ENCODE data around the gene AFAP1L1.

The AFAP1L1 gene

DNA sequence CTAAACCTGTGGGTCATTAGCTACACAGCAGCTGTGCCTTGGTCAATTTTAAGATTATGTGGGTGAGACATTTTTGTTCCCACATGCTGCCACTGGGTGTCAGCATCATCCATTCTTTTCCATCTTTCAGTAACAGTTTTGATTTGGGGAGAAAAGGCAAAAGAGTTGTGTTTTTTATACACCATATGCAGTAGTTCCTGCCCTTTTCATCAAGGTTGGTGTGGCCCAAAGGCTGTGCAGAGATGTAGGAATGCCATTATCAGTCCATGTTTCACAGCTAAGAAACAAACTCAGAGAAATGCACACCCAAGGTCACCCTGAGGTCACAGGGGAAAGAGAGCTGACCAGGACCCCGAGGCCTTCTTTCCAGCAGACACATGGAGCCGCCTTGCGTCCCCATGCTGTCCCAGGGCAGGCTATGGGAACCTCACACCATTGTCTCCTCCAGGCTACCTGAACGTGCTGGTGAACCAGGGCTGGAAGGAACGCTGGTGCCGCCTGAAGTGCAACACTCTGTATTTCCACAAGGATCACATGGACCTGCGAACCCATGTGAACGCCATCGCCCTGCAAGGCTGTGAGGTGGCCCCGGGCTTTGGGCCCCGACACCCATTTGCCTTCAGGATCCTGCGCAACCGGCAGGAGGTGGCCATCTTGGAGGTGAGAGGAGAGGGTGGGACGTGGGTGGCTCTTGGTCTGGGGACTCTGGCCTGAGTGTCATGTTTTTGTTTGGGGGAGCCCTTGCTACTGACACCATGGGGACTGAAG lies 45.8 kb downstream of the AFAP1L1 start:
- peak; percentile 23 for DNase-seq

DNA sequence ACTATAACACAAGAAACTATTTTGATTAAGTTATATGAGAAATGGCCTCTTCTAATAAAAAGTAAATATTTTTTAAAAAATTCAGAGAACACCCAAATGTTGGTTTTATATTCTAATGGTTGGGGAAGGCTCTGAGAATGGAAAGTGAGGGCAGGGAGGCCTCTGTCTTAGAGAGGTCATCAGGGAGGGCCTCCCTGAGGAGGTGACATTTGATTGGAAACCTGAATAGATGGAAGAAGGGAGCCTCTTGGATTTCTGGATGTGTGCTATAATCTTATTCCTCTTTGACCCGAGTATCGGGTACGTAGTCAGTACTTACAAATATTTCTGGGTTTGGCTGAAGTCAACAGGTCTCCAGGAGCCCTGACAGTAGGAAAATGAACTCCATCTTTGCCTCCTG lies 47.5 kb downstream of the AFAP1L1 start:
- DNase-seq, result no peak

DNA sequence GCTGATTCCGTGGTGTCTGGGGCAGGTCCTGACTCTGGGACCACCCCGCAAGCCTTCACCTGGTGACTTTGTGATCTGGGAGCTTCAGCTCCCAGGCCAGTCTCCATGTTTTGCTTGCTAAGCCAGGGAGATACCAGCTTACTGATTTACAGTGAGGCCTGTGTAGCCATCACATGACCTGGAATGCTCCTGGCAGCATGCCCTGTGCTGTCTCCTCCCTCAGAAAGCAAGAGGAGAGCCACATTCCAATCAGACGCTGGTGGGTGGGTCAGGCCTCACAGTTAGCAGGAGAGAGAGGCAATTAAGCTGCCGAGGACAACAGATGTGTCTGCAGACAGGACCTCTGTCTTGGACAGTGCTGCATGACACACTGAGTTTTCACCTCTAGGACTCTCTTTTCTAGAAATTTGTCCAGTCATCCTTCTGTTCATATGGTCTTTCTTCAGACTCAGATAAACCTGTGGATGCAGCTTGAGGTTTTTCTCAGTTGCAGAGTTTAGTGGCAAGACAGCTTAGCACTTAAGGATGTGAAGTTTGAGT lies 49.2 kb downstream of the AFAP1L1 start:
- peak; percentile 85 for DNase-seq

DNA sequence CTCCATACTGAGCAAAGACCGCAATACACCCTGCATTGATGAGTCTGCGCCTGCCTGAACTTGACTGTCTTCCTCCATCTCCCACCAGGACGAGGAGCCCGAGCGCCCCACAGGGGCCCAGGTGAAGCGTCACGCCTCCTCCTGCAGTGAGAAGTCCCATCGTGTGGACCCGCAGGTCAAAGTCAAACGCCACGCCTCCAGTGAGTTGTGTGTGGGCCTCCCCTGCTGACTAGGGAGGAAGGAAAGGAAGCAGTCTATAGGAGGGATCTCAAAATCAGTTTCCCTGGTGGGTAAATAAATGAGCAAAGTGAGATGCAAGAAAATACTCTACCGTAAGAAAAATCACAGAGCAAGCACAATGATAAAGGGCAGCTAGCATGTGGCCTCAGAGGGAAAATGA lies 50.9 kb downstream of the AFAP1L1 start:
- no peak for DNase-seq

DNA sequence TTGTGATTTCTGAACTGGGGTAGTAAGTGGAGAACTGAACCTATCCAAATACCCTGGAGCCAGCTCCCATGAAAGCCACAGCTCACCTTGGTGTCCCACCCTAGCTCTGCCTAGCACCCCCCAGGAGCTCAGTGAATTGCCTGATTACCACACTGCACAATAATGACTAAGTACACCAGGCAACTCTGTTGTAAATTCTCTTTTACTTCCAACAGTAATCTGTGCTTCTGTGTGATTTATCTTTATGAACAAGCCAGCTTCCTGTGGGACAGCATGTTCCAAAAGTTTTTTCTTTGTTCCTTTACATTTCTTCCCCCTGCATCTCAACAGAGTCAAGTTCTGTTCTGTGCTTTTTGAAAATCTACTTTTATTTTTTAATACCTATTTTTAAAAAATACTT lies 51.6 kb downstream of the AFAP1L1 start:
- DNase-seq, result no peak

DNA sequence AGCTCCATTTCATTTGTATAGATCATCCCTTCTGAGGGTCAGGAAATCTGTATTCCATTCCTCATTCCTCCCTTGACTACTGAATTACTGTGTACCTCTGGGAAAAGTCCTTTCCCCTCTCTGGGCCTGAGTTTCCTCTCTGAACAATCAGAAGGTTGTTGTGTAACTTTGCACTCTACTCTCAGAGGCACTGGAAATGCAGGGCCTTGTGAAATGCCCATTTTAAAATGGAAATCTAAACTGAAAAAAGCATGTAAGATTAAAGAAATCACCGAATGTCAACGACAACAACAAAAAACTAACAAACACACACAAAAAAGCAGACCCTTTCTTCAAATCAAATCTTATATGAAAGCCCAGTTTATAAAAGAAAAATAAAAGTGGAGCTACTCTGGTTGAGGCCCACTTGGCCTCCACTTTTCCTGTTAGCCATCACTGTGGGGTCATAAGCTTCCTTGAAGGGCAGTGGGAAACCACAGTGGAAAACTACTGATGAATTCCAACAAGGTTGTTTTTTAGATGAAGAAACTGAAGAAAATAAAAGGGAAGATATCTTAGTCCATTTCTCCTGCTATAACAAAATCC lies 52.1 kb downstream of the AFAP1L1 start:
- no peak for DNase-seq

DNA sequence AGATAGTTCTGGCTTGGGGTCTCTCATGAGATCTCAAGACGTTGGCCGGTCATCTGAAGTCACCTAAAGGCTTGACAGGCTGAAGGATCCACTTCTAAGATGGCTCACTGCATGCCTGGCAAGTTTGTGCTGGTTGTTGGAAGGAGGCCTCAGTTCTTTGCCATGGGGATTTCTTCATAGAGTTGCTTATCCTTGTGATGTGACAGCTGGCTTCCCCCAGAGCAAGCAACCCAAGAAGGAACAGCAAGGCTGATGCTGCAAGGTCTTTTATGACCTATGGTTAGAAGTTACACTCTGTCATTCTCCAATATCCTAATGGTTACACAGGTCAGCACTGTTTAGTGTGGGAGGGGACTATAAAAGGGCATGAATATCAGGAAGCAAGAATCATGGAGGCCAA lies 53.0 kb downstream of the AFAP1L1 start:
- no peak for DNase-seq

DNA sequence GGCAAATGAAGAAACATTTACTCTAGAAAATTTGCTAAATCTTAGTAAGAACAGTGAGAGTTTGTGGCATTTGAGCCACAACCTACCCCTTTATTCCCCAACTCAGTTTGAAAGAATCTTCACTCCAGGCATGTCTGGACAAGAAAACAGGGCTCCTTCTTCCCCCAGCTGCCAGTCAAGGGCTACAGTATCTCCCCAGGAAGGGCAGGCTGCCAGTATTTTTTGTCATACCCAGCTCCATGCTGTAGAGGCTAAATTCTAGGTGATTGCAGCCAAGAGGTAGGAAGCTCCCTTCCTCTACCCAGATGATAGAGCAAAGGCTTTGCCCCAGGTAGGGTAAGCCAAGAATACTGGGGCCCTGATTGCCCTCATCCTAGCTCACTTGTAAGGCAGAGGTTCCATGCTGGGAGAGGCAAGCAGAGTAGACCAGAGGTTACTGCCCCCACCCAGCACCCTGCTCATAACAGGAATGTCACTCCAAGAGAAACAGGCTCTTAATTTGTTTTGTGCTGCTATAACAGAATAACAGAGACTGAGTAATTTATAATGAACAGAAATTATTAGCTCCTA lies 53.6 kb downstream of the AFAP1L1 start:
- DNase-seq, result no peak

DNA sequence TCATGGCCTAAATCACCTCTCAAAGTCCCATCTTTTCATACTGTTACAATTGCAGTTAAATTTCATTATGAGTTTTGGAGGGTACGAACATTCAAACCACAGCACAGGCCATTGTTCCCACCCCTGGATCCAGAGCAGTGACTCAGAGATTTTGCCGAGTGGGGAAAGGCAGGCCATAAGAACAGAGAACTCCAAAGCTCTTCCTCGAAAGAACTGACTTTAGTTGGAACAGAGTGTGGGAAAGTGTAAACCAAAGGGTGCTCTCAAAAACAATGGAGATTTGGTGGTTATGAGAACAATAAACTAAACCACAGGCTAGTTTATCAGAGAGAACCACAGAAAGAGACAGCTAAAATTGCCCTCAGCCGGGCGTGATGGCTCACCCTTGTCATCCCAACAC lies 54.2 kb downstream of the AFAP1L1 start:
- no peak for DNase-seq

DNA sequence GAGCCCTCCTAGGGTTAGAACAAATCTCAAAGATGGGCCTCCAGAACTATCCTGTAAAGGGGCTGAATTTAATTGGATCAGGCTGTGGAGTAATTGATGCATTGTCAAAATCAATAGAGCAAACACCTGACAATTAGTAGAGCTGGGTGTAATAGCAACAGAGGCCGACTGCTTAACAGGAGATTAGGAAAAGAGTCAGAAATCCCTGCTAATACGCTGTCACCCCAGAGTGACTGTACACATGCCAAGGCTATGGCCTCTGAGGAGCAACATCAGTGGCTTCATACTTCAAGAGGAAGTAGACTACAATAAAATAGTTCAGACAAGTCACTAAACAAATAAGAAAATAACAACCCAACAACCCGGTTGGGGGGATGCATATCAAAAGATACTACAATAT lies 55.0 kb downstream of the AFAP1L1 start:
- DNase-seq, result no peak

DNA sequence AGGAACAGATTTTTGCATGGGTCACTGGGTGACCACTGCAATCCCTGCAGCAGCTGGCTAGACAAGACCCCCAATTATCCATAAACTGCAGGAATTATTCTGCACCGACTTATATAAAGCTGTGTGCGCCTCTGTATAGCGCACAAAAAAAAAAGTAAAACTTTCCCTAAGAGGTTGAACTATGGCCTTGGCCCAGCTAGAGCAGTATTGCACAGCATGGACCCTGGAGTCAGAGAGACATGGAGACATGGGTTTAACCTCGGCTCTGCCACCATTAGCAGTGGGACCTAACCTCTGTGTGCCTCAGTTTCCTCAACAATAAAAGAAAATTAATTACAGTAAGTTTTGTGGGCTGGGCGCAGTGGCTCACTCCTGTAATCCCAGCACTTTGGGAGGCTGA lies 56.5 kb downstream of the AFAP1L1 start:
- DNase-seq, result no peak

DNA sequence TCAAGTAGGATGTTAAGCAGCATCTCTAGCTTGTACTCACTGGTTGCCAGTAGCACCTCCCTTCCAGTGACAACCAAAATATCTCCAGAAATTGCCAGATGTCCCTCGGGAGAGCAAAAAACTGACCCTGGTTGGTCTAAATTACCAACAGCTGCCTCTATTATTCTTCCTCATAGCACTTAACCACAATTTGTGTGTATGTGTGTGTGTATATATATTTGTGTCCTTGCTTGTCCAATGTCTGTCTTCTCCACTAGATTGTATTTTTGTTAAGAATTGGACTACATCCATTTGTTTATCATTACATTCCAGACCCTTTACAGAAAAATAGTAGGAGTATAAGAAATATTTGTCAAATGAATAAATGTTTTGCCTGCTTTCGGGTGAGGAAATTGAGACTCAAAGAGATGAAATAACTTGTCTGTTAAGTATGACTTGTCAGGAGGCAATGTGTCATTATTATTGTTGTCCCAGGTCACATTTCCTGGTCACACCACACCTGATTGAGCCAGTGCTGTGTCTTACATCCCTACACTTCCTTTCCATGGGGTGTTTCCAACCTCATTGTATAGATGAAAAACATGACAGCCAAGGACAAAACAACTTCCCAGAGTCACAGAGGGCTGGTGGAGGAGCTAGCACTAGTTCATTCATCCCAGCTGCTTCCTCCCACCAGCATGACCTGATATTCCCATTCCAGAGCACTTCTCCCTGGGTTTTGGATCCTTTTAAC lies 62.2 kb downstream of the AFAP1L1 start:
- DNase-seq, result no peak

DNA sequence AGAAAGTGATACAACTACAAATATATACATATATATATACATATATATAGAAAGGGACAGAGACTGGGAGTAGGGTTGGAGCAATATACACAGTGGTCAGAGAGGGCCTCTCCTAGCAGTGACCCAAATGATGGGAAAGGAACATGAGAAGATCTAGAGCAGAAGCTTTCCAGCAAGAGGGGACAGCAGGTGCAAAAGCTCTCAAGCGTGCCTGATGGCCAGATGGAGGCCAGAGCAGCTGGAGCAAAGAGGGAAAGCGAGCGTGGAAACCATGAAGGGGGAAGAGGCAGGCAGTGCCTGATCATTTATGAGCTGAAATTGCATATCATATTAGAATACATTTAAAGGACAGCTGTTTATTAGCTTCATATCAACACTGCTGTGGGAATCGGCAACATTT lies 66.1 kb downstream of the AFAP1L1 start:
- DNase-seq, result no peak

DNA sequence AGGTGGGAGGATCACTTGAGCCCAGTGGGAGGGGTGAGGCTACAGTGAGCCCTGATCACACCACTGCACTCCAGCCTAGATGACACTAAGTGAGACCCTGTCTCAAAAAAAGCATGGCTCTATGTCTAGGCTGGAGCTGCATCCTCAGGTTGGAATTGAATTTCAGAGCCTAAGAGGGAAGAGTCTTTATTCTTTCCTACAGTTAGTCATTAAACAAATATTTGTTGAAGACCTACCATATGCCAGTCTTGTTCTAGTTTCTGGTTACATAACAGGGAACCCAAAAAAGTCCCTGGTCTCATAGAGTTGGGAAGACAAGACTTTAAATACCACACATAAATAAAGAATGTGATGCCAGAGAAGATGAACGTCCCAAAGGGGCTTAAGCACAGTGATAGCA lies 66.7 kb downstream of the AFAP1L1 start:
- DNase-seq, result no peak

DNA sequence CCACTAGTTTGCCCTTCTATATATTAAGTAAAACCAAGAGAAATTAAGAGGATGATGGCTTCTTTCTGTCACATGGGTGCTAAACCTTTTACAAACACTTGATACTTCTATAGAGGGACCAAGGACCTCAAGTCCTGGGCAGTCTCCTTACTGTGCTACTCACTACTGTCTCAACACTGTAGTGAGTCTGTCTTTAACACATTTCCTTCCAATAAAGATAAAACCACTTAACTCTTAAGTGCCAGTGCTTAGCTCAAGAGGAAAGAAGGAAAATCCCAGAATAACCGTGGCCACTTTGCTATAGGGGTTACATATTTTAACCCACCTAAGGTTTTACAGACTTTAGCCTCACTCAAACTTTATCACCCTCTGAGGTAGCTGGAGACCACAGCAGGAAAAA lies 69.3 kb downstream of the AFAP1L1 start:
- no peak for DNase-seq

DNA sequence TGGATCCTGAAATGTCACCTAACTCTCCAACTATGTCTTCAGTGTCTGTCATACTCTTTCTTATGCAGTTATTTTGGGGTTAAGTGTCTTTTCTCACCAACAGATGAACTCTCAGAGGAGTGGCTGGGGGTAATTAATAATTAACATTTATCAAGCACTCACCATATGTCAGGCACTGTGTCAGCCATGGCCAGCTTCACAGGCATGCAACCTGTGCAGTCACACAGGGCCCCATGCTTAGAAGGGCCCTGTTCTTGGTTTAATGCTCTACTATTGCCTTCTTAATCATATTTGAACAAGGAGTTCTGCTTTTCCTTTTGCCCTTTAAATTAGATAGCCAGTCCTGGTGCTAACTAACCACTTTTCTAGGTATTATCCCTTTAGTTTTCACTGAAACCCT lies 70.2 kb downstream of the AFAP1L1 start:
- no peak for DNase-seq

DNA sequence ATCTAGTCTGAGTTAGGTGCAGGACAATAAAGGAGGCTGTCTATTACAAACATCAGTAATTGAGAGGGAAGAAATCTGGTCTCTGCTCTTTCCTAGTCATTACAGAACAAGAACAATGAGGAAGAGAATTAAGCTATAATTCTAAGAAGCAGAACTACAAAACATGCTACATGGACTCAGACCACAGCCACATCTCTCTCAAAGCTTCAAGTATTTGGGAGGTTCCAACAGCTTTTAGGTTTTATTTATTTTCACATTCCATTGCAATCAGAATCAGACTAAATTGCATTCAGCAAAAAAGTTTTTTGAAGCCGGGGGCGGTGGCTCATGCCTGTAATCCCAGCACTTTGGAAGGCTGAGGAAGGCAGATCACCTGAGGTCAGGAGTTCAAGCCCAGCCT lies 72.5 kb downstream of the AFAP1L1 start:
- no peak for DNase-seq

DNA sequence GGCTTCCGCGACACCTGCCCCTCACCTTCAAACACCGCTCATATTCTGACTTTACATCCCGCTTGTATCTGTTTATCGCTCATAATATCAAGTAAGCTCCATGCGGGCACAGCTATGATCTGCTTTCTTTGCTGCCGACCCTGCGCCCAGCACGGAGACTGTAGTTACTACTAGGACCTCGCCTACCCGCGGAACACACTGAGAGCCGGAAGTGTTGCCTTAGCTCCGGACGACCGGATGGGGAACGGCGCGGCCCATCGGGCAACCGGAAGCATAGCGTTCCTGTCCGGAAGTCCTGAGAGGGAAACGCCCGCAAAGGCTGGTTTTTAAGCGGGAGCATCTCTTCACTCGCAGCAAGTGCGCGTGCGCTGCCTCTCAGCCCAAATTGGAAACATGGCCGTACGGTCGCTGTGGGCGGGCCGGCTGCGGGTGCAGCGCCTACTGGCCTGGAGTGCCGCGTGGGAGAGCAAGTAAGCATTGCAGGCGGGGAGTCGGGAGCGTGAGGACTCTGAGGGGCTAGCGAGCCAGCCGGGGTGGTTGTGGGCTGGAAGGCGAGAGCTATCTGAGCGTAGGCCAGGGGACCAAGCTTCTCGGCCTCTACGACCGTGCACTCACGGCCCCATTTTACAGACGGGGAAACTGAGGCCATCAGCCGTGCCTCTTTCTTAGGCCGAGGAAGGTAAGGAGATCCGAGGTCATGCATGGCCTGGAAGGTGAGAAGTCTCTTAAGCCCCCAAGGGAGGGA lies 73.7 kb downstream of the AFAP1L1 start, which contains the start of gene GRPEL2:
Gene GRPEL2 (plus strand): TSS at position 353 of the 745 bp plus-strand sequence. CDS start 41 bp downstream, at position 394.
- DNase-seq, result peak; percentile 97

DNA sequence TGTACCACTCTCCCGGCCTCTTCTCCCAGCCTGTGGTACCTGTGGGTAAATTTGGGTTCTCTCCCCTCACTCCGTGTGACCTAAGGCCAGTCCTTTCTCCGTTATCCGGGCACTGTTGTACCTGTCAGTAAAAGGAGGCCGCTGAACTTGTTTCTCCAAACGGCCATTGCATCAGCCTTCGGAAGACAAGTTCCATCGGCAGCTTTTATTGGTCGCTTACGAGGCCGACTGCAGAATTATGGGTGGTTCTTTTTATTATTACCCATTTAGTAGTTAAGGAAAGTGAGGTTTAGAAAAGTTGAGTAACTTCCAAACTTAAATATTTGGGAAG lies 74.2 kb downstream of the AFAP1L1 start:
- no peak for DNase-seq

DNA sequence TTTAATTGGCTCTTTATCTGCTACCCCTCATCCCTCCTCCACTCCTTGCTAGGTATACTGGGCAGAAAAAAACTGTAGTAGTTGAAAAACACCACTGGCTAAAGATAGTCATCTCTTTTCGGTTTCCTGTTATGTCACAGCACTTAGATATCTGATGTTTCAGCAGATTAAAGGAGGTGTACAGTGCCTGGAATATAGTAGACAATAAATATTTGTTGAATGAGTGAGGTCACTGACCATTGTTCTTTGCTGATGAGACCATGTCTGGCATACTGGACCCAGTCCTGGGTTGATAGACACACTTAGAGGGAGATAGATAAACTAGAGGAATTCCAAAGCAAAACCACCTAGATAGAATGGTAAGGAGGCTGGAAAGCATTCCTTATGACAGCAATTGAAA lies 76.9 kb downstream of the AFAP1L1 start:
- DNase-seq, result no peak

DNA sequence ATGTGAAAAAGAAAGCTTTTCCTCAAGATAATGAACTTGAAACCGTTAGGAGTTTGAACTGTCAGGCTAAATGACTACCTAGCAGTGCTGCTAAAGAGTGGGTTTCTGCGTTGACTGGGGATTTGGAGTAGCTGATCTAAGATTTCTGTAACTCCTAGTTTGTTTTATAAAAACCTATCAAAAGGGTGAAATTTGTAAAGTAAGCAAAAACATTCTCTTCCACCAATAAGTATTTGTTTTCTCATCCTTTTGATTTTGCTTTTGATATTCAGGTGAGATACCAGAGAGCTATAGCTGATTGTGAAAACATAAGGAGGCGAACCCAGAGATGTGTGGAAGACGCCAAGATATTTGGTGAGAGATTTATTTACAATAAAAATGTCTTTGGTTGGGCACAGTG lies 77.7 kb downstream of the AFAP1L1 start:
- DNase-seq, result no peak

DNA sequence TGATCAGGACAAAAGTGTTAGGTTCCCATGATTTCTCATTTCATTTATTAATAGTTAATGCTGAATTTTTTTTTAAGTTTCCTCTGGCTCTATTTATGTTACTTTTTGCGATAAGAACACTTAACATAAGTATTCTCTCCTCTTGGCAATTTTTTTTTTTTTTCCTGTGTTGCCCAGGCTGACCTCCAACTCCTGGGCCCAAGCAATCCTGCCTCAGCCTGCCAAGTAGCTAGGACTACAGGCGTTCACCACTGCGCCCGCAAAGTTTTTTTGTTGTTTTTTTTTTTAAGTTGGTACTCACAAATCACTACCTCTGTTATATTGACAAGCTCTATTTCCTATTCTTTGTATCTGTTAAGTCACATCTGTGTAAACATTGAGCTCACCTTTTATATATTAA lies 80.5 kb downstream of the AFAP1L1 start:
- no peak for DNase-seq

DNA sequence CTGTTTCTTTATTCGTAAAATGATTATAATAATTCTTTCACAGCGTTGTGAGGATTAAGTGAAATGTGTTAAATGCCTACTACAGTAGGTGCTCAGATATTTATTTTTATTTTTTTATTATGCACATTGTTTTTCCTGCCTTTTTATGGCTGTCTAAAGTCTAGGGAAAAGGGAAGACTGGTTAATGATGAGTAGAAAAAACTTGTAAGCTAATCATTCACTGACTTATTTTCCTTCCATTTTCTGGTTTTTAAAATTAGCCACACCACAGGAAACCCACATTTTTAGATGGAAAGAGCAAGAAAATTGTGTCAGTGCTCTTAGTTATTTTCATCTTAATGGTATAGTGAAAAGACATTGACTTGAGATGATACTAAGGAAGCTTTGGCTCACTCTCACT lies 82.3 kb downstream of the AFAP1L1 start:
- no peak for DNase-seq
